ENCODE measurements around the gene FBXL16. TPM values are rescaled to one million over a fixed set of nuclear protein-coding genes. Genes with fewer than 3 reads are reported as not detected.

FBXL16 gene
- total and polyA plus RNA-seq, 9 of the 15 experiments (the other 6 are each of a cell fraction or from before 2014, with no cell fraction given): 0.21 to 8.2 (median 1.7) TPM

GRCh38 chr16:700684-701584 lies 4.7 kb downstream of the FBXL16 start (continued):
- TF ChIP-seq ILK (tag; IDR thresholded peaks at IDR 0.05; ENCODE audit: borderline replicate concordance, low read depth) (no peak), POLR3G (IDR thresholded peaks at IDR 0.05; ENCODE audit: extremely low read depth, insufficient read length, insufficient replicate concordance) (no peak), TEAD1 (CRISPR knock-in tag; IDR thresholded peaks at IDR 0.05) (peak in 1 of 2 experiments; percentile 79; a peak in 1 of 4 replicates), ZNF354B (CRISPR knock-in tag; IDR thresholded peaks at IDR 0.05) (no peak), ZZZ3 (IDR thresholded peaks at IDR 0.05) (no peak), JUN (IDR thresholded peaks at IDR 0.05; ENCODE audit: borderline replicate concordance, low read depth, low read length) (no peak), JUN (CRISPR knock-in tag; IDR thresholded peaks at IDR 0.05; ENCODE audit: borderline replicate concordance) (peak; percentile 86; the same call in 1 of the 2 replicates), ZSCAN32 (CRISPR knock-in tag; IDR thresholded peaks at IDR 0.05) (no peak), STAT6 (CRISPR knock-in tag; IDR thresholded peaks at IDR 0.05) (no peak), NR2C2 (CRISPR knock-in tag; IDR thresholded peaks at IDR 0.05) (peak; percentile 77; the same call in 1 of the 2 replicates), NR2C2 (tag; IDR thresholded peaks at IDR 0.05) (no peak), MECOM (CRISPR knock-in tag; IDR thresholded peaks at IDR 0.05) (no peak)

All from K562 (cell line).